ENCODE results near the gene PRRC1. TPM values are rescaled to one million over a fixed set of nuclear protein-coding genes. Genes with fewer than 3 reads are reported as not detected.

The PRRC1 gene
- total RNA-seq, 4 donors from 2014 or later, result 9.7 to 17.8 (median 10.3) TPM

DNA sequence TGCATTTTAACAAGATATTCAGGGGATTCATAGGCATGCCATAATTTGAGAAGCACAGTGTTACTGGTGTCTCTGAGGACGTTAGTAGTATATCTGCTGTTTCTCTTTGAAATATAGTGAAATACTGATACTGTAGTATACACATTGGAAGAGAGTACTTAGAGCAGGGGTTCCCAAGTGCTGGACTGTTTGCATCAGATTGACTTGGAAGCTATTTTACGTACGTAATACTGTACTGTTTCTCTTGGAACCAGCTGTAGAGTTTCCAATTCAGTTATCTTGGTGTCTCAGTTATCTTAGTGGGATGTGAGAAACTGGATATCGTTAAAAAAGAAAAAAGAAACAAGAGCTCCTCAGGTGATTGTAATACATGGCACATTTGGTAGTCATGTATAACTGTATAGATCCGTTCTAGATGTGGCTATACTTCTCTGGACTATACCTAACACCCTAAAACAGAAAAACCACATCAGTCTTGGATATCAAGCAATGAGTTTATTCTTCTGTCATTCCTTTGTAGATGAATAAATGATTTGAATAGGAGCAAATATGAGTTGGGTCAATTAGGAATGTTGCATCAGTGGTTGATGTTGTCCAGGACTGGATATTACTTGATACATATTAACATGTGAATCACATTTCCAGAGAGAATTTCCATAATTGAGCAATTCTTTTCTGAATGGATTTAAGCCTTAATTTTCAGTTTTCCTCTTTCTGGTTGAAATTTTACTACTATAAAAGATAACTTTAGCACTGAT is 33.4 kb downstream of the PRRC1 start:
- peak overlapping the region in 1 of 4 donors; percentile 8 for H3K4me3 ChIP-seq
- ATAC-seq (peak; percentile 20 to 35), DNase-seq (no peak)
- TF ChIP-seq POLR2A (IDR thresholded peaks at IDR 0.05) (no peak), CTCF (IDR thresholded peaks at IDR 0.05 in 4 of 5, conservative IDR thresholded peaks at IDR 0.05 in 1 of 5) (no peak)
- intact Hi-C loops (cut with DNase I; ENCODE audit: low total_unique reads), result no loop called here
- H3K27me3 ChIP-seq, result no peaks in the 10 kb centered on the region
- H3K36me3 ChIP-seq, result peaks cover 0 to 14% of the 10 kb centered on the region in 2 donors
- H3K27ac ChIP-seq, result peak overlapping the region; percentile 72 to 80 (median 76)
- H3K9me3 ChIP-seq, result no peaks in the 10 kb centered on the region
- in situ Hi-C loops (cut with MboI; ENCODE audit: low sequenced_read_pairs in 4 of 4), result loop anchor here in 2 of 4 donors (25.0 kb wide), 3 partner anchors 336 to 961 kb away; partner anchors contain the start of gene SLC12A2 (in 2 of the 2)
- peaks cover 38 to 39% of the 10 kb centered on the region in 2 donors for H3K4me1 ChIP-seq

DNA sequence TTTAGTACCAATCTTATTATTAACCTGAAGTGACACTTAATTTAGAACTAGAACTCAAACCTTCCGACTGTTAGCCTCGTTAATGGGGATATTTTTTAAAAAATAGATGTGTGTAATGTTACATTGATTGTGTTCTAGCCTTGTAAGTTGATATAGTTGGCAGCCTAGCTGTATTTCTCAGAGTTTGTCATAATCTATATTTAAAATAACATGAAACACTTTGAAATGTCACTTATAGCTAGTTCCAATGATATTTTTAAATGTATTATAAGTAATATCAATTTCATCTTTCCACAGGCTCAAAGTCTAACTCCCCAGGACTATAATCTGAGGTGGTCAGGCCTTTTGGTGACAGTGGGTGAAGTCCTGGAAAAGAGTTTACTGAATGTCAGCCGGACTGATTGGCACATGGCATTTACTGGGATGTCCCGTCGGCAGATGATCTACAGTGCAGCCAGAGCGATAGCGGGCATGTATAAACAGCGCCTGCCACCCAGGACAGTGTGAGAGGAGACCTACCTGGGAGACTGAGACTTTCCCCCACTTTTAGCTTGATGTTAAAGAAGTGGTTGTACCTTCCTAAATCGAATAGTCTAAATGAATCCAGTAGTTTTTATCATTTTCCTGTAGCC is 34.1 kb downstream of the PRRC1 start:
- peak in 1 of 2 donors; percentile 21 for TF ChIP-seq POLR2A (IDR thresholded peaks at IDR 0.05)
- no peak for TF ChIP-seq CTCF (IDR thresholded peaks at IDR 0.05 in 4 of 5, conservative IDR thresholded peaks at IDR 0.05 in 1 of 5)
- ATAC-seq (peak; percentile 90 to 93), DNase-seq (peak; percentile 42 to 58)
- Histone ChIP-seq H3K27ac (peak overlapping the region; percentile 72 to 80 (median 76)), H3K27me3 (no peaks in the 10 kb centered on the region), H3K9me3 (no peaks in the 10 kb centered on the region), H3K4me1 (peaks cover 43 to 44% of the 10 kb centered on the region in 2 donors), H3K36me3 (peaks cover 0 to 14% of the 10 kb centered on the region in 2 donors), H3K4me3 (peak overlapping the region in 1 of 4 donors; percentile 8)
- in situ Hi-C loops (cut with MboI; ENCODE audit: low sequenced_read_pairs in 4 of 4) (loop anchor here in 2 of 4 donors (25.0 kb wide), 3 partner anchors 336 to 961 kb away; partner anchors contain the start of gene SLC12A2 (in 2 of the 2)), intact Hi-C loops (cut with DNase I; ENCODE audit: low total_unique reads) (no loop called here)

DNA sequence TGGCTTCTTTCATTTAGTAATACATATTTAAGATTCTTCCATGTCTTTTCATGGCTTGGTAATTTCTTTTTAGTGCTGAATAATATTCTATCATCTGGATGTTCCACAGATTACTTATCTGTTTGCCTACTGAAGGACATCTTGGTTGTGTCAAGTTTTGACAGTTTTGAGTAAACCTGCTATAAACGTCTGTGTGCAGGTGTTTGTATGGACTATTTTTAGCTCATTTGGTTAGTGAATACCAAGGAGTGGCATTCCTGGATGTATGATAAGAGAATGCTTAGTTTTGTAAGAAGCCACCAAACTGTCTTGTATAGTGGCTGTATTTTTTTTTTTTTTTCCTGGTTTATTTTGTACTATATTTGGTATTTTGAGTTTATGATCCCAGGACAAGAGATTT is 38.4 kb downstream of the PRRC1 start:
- peaks cover 33 to 36% of the 10 kb centered on the region in 2 donors for H3K4me1 ChIP-seq
- ATAC-seq (no peak), DNase-seq (no peak)
- H3K27me3 ChIP-seq, result no peaks in the 10 kb centered on the region
- H3K4me3 ChIP-seq, result no peak overlapping the region
- H3K36me3 ChIP-seq, result peaks cover 0 to 7% of the 10 kb centered on the region in 2 donors
- in situ Hi-C loops (cut with MboI; ENCODE audit: low sequenced_read_pairs in 4 of 4) (loop anchor here in 2 of 4 donors (25.0 kb wide), 3 partner anchors 331 to 956 kb away; partner anchors contain the start of gene SLC12A2 (in 2 of the 2)), intact Hi-C loops (cut with DNase I; ENCODE audit: low total_unique reads) (no loop called here)
- no peaks in the 10 kb centered on the region for H3K9me3 ChIP-seq
- no peak overlapping the region for H3K27ac ChIP-seq
- TF ChIP-seq CTCF (IDR thresholded peaks at IDR 0.05 in 4 of 5, conservative IDR thresholded peaks at IDR 0.05 in 1 of 5) (no peak), POLR2A (IDR thresholded peaks at IDR 0.05) (no peak)

DNA sequence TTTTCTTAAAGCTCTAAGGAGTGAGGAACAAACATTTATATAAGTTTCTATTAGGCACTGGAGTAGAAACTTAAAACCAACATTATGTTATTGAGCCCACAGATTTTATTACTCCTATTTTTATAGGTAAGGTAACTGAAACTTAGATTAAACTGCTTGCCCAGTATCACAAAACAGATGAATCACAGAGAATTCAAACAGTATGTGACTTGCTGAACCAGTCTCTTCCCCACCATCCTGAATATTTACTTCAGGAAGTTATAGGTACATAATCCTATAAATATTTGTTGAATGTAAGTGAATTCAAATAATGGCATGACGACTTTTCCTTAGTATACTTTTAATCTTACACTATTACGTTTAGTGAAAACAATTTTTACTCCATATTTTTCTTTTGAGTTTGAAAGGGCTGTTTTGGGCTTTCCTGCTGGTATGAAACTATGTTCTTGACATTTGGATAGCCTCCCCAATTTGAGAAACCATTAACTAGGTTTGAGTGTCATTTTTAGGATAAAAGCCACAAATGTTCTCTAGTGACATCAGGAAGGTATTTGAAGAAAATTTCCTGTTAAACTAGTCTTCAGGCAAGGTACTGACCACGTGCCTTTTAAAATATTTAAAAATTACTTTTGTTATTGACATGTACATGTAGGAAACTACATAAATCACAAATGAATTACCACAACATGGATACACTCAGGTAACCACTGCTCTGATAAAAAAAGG is 39.3 kb downstream of the PRRC1 start:
- no peak for ATAC-seq

More for the DNA sequence above, 39.3 kb downstream of the PRRC1 start:
- in situ Hi-C loops (cut with MboI; ENCODE audit: low sequenced_read_pairs in 4 of 4) (loop anchor here in 2 of 4 donors (25.0 kb wide), 3 partner anchors 331 to 956 kb away; partner anchors contain the start of gene SLC12A2 (in 2 of the 2)), intact Hi-C loops (cut with DNase I; ENCODE audit: low total_unique reads) (no loop called here)
- H3K9me3 ChIP-seq, result no peaks in the 10 kb centered on the region
- no peak overlapping the region for H3K27ac ChIP-seq
- H3K4me1 ChIP-seq, result peaks cover 26 to 30% of the 10 kb centered on the region in 2 donors
- H3K36me3 ChIP-seq, result peaks cover 0 to 7% of the 10 kb centered on the region in 2 donors
- no peak for DNase-seq
- no peaks in the 10 kb centered on the region for H3K27me3 ChIP-seq
- TF ChIP-seq CTCF (IDR thresholded peaks at IDR 0.05 in 4 of 5, conservative IDR thresholded peaks at IDR 0.05 in 1 of 5) (no peak), POLR2A (IDR thresholded peaks at IDR 0.05) (no peak)
- H3K4me3 ChIP-seq, result no peak overlapping the region
